HG03025 (cell line): ENCODE data around the gene SYK.

Source experiments
- ATAC-seq: cut with Tn5 transposase; IDR thresholded peaks from one replicate; pipeline ENCODE4 v1.9.1; 2021; ENCODE audit warnings: mild to moderate bottlenecking, moderate library complexity; ENCODE audit not compliant: unreplicated experiment, low FRiP score

The SYK gene

GRCh38 chr9:90925581-90926257, 124.1 kb downstream of the SYK start:
- no peak for ATAC-seq

GRCh38 chr9:90926936-90927335, 125.3 kb downstream of the SYK start:
- ATAC-seq: no peak

GRCh38 chr9:90927496-90927895, 125.9 kb downstream of the SYK start:
- no peak for ATAC-seq

- no peak for ATAC-seq
These were observed 128.0 kb downstream of the SYK start for GRCh38 chr9:90929626-90930025.

GRCh38 chr9:90933468-90933867, 131.8 kb downstream of the SYK start:
- no peak for ATAC-seq

- ATAC-seq: no peak
These were observed 137.7 kb downstream of the SYK start for GRCh38 chr9:90939351-90939750.

- no peak for ATAC-seq
These were observed 138.7 kb downstream of the SYK start for GRCh38 chr9:90940280-90940679.

GRCh38 chr9:90941661-90942060, 140.0 kb downstream of the SYK start:
- ATAC-seq: no peak

- no peak for ATAC-seq
These were observed 140.9 kb downstream of the SYK start for GRCh38 chr9:90942555-90942954.

- ATAC-seq: no peak
These were observed 141.7 kb downstream of the SYK start for GRCh38 chr9:90943341-90943740.

GRCh38 chr9:90945336-90945735, 143.7 kb downstream of the SYK start:
- no peak for ATAC-seq

GRCh38 chr9:90946982-90947381, 145.4 kb downstream of the SYK start:
- no peak for ATAC-seq
